HS-5 (cell line): Measurements from ENCODE around the gene DMP1.

Experiments used
- DNase-seq: peaks from one replicate; pipeline ENCODE4 v3.0.0-alpha.2; 2012; ENCODE audit warnings: low read depth

The DMP1 gene, protein sequence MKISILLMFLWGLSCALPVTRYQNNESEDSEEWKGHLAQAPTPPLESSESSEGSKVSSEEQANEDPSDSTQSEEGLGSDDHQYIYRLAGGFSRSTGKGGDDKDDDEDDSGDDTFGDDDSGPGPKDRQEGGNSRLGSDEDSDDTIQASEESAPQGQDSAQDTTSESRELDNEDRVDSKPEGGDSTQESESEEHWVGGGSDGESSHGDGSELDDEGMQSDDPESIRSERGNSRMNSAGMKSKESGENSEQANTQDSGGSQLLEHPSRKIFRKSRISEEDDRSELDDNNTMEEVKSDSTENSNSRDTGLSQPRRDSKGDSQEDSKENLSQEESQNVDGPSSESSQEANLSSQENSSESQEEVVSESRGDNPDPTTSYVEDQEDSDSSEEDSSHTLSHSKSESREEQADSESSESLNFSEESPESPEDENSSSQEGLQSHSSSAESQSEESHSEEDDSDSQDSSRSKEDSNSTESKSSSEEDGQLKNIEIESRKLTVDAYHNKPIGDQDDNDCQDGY

DNA sequence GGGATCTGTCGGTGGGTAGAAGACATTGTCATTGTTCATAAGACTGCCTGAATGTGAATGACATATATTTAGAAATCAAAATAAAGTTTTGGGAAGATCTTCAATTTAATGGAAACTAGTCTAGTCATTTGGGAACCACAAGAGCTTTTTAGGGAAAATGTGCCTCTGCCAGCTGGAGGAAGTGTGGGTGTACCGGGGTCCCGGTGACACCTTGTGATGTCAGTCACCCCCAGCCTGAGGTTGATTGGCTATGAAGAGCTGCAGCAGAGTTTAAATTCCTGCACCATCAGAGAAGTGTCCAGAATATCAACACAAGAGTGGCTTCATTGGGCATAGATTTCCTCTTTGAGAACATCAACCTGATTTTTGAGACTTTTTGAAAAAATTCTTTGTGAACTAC, at the start of gene DMP1:
Gene DMP1, plus strand, starts transcription at position 301 of the 400 bp plus-strand sequence. CDS start 6,213 bp downstream, outside the sequence.
- DNase-seq: no peak

DNA sequence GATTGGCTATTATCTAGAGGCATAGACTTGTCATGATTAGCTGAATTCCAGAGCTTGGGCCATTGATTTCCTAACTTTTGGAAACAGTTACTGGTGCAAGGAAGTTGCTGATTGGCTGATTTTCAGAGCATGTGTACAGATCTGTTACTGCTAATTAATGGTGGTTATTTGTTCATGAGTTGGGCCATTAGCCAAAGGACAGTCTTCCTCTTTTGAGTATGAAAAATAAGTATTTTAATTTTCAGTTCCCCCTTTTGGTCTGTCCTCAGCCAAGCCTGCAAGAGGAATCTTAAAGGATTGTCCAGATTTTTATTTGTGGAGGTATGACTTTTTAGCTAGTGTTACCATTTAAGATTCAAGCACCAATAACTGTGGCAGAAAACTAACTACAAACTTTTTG, 48.7 kb upstream of the DMP1 start:
- no peak for DNase-seq

DNA sequence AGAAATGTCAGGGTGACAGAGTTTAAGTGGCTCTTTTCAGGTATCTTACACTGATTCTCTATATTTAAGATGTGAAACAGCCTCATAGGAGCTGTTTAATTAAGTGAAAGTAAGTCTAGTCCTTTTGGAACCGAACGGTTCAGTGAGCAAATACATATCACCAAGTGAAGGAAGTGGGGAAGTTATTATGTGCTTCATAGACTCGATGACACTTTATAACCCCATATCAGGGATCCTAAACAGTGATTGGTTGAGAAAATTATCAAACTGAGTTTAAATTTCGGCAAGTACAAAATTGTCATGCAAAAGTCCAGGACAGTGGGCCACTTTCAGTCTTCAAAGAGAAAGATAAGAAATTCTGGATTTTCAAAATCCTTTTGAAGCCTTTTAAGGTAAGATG, 41.9 kb upstream of the DMP1 start, which contains the start of gene DSPP:
Gene DSPP, plus strand, starts transcription at position 301 of the 400 bp plus-strand sequence. CDS start 2,380 bp downstream, outside the sequence.
- no peak for DNase-seq

DNA sequence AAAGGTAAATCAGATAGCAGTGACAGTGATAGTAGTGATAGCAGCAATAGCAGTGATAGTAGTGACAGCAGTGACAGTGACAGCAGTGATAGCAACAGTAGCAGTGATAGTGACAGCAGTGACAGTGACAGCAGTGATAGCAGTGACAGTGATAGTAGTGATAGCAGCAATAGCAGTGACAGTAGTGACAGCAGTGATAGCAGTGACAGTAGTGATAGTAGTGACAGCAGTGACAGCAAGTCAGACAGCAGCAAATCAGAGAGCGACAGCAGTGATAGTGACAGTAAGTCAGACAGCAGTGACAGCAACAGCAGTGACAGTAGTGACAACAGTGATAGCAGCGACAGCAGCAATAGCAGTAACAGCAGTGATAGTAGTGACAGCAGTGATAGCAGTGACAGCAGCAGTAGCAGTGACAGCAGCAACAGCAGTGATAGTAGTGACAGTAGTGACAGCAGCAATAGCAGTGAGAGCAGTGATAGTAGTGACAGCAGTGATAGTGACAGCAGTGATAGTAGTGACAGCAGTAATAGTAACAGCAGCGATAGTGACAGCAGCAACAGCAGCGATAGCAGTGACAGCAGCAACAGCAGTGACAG, 35.7 kb upstream of the DMP1 start:
- no peak for DNase-seq

DNA sequence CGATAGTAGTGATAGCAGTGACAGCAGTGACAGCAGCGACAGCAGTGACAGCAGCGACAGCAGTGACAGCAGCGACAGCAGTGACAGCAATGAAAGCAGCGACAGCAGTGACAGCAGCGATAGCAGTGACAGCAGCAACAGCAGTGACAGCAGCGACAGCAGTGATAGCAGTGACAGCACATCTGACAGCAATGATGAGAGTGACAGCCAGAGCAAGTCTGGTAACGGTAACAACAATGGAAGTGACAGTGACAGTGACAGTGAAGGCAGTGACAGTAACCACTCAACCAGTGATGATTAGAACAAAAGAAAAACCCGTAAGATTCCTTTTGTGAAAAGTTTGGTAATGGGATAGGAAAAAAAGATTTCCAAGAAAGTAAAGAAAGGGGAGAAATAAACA, 33.8 kb upstream of the DMP1 start:
- no peak for DNase-seq

DNA sequence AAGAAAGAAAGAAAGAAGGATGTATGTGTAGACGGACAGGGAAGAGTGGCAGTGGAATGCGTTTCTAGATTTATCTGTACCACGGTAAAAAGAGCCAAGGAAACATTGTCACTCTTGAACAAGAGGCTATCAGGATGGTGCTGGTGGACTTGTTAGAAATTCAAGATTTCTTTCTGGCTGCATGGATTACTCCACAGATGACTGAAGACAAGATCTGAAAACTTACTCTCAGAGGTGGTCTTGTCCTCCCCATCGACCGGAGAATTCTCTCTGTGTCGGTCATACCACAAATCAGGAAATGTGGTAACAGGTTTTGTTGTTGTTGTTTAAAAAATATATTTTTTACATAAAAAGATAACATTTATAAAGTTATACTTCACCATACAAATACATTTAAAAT, 30.0 kb upstream of the DMP1 start:
- DNase-seq: no peak

DNA sequence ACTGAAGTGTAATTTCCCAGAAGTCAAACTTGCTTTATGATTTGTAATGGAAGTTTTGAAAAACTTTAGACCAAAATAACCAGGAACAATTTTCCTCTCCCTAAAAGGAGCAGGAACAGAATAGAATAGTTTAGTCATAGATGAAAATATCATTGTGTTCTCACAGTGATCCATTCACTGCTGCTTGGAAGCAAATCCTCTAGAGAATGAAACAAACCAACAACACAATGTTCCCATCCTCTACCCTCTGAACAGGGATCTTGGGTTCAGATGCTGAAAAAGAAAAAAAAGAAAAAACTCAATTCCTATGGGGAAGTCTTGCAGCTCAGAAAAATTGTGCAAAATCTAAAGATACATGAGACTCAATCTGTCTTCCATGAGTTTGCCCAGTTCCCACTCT, 29.6 kb upstream of the DMP1 start:
- DNase-seq: no peak

DNA sequence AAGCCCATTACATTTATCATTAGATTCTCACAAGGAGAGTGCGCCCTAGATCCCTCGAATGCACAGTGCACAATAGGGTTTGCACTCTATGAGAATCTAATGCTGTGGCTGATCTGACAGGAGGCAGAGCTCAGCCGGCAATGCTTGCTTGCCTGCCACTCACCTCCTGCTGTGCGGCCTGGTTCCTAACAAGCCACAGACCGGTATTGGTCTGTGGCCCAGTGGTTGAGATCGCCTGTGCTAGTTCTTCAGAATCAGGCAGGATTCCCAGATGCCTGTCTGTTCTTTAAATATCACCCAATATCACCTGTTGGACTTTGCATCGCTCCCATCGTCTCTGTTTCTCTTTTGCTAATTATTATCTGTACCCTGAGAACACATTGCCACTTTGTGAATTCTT, 27.8 kb upstream of the DMP1 start:
- no peak for DNase-seq

DNA sequence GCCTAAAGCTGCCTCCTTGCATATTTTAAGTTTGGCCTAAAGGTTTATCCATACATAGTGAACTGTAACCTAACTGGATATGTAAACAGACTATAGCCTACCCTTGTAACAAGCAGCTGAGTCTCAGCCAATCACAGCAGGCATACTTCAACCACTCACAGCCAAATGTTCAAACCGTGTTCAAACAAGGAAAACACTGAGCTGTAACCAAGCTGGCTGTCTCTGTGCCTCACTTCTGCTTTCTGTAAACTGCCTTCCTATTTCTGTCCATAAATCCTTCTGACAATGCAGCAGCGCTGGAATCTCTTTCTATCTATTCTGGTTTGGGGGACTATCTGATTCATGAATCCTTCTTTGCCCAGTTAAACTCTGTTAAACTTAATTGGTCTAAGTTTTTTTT, 25.4 kb upstream of the DMP1 start:
- no peak for DNase-seq

DNA sequence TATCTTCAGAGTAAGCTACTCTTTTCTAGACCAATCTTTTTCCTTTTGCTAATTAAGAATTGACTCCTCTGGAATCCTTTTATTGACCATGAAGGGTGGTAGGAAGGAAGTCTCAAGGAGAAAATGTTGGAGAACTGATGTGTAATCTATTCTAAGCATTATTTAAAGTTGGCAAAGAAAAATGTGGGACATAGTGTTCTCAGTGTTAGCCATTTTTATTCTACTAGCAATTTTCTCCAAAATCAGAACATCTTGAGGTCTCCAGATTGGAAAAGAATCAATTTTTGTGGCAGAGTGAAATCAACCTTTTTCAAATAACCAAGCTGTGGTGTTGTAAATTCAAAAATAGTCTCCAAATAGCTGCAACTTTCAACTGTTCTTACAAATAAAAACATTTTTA, 18.4 kb upstream of the DMP1 start:
- DNase-seq: no peak

DNA sequence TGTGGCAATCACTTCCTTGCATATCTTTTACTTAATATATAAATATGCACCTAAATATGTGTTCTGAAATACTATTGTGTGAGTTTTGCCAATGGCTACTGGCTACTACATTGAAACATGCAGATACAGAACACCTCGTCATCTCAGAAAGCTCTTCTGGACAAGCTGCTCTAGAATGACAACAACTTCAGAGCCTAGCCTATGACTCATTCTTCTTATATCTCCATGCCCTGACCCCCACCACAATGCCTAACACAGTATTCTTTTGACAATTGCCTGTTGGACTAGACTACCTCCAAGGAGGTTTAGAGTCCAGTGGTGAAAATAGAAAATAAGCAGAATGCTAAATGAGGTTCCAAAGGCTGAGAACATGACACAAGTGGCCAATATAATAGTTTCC, 17.6 kb upstream of the DMP1 start:
- DNase-seq: no peak

DNA sequence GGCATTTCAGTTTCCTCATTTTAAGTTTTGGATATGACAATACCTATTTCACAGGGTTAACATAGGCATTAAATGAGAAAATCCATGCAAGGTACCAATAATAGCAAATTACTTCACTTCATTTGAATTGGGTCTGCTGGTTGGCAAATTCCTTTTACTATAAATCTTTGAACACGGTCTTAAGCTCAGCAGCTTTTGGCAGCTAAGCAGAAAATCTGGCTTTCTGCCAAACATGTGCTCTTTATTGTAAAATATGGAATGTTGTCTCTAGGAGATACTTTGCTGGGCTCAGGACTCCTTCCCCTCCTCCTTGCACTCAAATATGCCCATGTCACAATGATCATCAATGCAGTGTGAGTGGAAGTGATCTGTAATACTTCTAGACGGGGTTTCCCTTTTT, 16.8 kb upstream of the DMP1 start:
- no peak for DNase-seq

DNA sequence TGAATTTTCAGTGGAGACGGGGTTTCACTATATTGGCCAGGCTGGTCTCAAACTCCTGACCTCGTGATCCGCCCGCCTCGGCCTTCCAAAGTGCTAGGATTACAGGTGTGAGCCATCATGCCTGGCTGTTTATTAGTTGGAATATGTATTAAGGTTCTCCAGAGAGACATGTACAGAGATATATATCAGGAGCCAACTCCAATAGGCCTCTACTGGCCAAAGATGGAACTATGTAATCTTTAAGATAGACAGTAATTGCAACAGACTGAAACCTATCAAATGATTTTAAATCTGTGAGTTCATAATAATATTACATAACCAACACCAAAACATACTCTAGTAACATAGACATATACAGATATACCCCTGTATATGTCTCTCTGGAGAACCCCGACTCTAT, 5.8 kb upstream of the DMP1 start:
- DNase-seq: no peak

DNA sequence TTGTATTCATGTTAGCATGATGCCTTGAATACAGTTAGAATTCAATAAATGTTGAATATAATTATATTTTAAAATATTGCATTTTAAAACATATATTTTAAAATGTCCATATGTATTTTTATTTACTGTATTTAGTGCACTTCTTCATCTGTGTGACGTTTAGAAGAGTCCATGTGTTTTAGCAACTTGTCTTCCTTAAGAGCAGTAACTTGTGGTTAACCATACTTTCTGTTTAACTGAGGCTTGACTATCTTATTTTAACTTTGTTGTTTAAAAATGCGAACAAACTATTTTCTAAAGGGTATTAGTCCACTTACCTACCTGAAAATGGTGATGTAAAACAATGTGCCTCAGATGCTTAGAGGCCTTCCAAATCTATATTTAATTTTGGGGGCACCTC, 858 bp downstream of the DMP1 start:
- DNase-seq: no peak

DNA sequence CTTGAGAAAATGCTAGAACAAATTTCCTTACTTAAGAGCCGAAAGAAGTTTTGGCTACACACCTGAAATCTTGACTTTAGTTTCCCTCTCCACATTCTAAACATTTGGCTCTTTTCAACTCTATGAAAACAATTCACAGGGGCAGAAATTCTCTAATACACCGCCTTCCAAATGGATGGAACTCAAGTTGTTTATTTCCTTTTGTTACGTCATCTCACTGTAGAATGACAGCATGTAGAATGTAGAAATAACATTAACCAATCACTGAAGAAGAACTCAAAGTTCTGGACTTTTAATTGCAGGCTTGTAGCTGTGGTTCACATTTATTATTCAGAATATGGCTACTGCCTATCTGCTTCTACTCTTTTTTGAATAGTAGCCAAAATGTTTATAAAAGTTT, 1.9 kb downstream of the DMP1 start:
- no peak for DNase-seq

DNA sequence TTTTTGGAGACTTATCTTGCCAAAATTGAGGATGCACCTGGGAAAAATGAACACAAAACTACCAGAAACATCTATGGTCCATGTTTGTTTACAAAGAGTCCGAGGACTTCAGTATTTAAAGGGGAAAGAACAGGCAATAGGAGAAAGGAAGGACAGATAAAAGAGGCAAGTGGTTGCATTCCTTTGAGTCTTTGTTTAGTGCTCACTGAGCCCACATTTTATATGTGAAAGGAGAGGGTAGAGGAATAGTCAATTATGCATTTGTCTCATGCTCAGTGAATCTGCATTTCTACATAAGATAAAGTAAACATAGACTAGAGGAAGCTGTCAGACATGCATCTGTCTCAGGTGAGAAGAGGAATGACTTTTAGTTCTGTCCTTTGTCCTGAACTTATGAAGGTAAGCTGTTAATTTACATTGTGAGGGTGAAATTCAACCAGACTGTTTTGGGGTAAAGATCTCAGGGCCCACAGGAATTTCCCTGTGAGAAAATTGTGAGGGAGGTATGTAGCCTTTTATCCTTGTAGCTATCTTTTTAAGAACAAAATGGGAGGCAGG, 4.5 kb downstream of the DMP1 start:
- DNase-seq: no peak

DNA sequence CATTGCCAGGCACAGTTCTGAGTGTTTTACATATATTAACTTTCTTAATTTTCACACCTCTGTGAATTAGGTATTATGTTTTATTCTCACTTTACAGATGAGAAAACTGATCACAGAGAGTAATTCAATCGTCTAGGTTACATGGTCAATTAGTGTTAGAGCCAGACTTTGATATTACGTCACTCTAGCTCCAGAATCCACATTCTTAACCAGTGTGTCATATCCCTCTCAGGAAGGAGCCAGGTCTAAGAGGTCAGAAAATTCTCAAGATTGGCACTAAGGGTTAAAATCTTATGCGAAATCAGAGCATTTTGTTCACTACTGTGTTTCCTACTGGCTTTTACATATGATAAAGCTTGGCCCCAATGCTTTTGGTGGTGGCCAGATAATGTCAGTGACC, 7.4 kb downstream of the DMP1 start:
- peak; percentile 70 for DNase-seq

DNA sequence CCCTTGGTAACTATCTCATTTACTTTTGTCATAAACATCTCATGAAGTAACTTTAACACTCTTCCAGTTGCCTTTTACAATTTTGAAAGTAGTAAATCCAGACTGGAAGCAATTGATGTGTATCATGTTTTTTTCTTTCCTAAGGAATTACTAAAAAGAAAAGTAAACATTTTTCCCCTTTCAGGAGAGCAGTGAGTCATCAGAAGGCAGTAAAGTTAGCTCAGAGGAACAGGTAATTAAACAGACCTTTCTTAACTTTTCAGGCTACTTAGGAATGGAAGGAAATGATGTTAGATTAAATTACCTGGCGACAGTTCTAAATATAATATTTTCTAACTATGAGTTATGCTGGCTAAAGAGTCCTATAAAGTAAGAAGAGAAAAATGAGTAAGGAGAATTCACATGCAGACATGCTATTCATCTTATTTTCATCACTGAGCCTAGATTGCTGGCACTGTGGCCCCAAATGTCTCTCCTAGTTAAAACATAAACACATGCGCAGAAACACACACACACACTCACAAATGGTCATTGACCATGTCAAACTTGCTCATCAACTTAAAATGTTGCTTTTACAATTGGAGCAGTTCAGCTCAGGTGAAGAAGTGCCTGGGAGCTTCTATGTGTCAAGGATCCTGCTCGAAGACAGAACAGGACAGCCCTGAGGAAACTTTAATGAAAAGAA, 9.3 kb downstream of the DMP1 start:
- DNase-seq: no peak

DNA sequence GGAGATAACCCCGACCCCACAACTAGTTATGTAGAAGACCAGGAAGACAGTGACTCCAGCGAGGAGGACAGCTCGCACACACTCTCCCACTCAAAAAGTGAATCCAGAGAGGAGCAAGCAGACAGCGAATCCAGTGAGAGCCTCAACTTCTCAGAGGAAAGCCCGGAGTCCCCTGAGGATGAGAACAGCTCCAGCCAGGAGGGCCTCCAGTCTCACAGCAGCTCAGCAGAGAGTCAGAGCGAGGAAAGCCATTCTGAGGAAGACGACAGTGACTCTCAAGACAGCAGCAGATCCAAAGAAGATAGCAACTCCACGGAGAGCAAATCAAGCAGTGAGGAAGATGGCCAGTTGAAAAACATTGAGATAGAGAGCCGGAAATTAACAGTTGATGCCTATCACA, 12.8 kb downstream of the DMP1 start:
- DNase-seq: no peak

DNA sequence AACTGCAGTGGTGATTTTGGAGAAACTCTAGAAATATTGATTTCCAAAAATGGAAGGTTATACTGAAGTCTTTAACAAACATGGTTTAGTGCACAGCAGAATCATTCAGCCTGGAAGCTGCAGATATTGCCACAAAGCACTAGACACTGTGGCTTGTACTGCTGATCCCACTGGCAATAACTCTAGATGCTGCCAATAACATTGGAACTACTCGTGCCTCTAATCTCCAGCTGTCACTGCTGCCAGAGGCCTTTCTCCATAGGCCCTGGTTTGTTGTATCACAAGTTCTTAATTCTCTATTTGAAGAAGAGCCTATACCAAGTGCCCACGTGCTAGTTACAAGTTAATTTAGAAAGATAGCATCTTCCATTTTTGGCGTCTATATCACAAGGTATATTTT, 19.3 kb downstream of the DMP1 start:
- no peak for DNase-seq

DNA sequence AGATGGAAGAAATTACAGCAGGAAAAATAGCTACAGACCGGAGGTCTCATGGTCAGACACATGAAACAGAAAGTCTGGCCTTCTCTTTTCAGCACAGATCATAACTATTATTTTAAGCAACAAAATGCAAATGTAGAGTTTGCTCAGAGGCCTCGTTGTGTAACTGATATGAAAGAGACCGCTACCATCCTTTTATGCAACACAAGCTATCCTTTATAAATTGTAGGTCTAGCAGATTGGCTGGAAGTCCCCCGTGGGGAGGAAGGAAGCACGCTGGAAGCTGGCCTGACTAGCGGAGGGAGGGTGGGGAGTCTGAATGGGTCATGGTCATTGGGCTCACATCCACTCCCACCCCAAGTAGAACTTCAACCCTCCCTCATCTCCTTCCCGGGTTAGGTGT, 27.7 kb downstream of the DMP1 start:
- DNase-seq: no peak

DNA sequence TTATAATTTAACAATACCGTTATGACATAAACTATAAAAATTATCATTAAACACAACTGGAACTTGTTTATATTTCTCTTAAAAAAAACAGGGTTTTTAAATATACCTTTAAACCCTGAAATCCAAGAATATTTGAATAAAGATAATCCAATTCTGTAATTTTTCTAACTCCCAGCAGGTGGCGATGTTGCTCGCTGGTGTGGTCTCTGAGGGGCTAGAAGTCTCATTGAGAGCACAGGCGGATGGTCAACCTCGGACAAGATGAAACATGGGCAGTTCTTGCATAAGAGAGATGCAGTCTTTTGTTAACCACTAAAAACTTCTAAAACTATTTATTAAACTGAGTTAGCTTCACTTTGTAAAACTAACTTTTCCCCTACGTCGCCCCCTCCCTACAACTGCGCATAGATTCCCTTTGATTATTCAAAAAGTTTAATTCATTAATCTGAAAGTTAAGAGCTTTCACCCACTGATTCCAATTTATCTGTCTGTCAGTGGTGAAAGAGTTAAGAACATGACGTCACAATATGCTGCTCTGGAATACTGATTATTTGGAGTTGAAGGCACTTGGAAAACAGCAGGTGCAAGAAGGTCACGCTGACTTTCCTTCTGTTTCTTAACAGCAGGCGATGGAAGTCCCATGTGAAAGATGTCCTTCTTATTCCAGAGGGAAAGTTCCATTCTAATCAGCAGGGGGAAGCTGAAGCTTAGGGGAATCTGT, 29.5 kb downstream of the DMP1 start:
- peak; percentile 20 for DNase-seq
